Aorta (tissue), 5 donors: ENCODE measurements around the gene CEACAM6. TPM values are rescaled to one million over a fixed set of nuclear protein-coding genes. Genes with fewer than 3 reads are reported as not detected.
"Not testable (repeated sequence)": the region's sequence is repeated elsewhere in the genome, so short reads cannot be mapped to it uniquely, and the experiment has no call there.

Experiments
- ATAC-seq: fragments of 200-7000 bp; cut with Tn5 transposase; one replicate; pipeline ENCODE4 v1.9.1; 2022; ENCODE audit warnings: moderate library complexity; ENCODE audit not compliant: low FRiP score
- DNase-seq, 2 donors: peaks; one replicate each; pipeline ENCODE4 v3.0.0-alpha.2; 2020
- H3K27ac ChIP-seq, 2 donors: one replicate each; pipeline ENCODE4 v1.5.1; 2013; ENCODE audit warnings: low read length in 2 of 2, mild to moderate bottlenecking in 2 of 2, moderate library complexity in 2 of 2, control low read depth in 1 of 2, inconsistent platforms in 1 of 2, low read depth in 1 of 2
- H3K27me3 ChIP-seq, 2 donors: one replicate each; pipeline ENCODE4 v1.6.1; 2013; ENCODE audit warnings: control low read depth in 1 of 2, low read length in 1 of 2, mild to moderate bottlenecking in 1 of 2, moderate library complexity in 1 of 2; ENCODE audit not compliant: insufficient read depth in 2 of 2, control insufficient read depth in 1 of 2
- H3K36me3 ChIP-seq, 2 donors: one replicate each; pipeline ENCODE4 v1.6.1; 2013; ENCODE audit warnings: control low read depth in 1 of 2, low read length in 1 of 2, mild to moderate bottlenecking in 1 of 2; ENCODE audit not compliant: insufficient read depth in 2 of 2, control insufficient read depth in 1 of 2
- H3K4me1 ChIP-seq, 2 donors: one replicate each; pipeline ENCODE4 v1.6.1; 2013; ENCODE audit warnings: low read length in 2 of 2, control low read depth in 1 of 2, mild to moderate bottlenecking in 1 of 2, moderate library complexity in 1 of 2; ENCODE audit not compliant: insufficient read depth in 2 of 2, control insufficient read depth in 1 of 2
- H3K4me3 ChIP-seq, 2 donors: one replicate each; pipeline ENCODE4 v1.5.1; 2013; ENCODE audit warnings: low read length in 2 of 2, control low read depth in 1 of 2, mild to moderate bottlenecking in 1 of 2
- H3K9me3 ChIP-seq: one replicate; pipeline ENCODE4 v1.6.1; 2013; ENCODE audit warnings: mild to moderate bottlenecking, low read length; ENCODE audit not compliant: control insufficient read depth
- WGBS, 2 donors: extraction: QIAGEN DNeasy Blood & Tissue Kit; methylation state at CpG; one replicate each; pipeline ENCODE4 v1.1.7; 2013; 5-methylcytosine and 5-hydroxymethylcytosine counted together
- intact Hi-C, 2 donors: fragments of 100-400 bp; cut with DNase I; formaldehyde crosslinking; loops; one replicate each; pipeline versions ENCODE4 v1.14.2 to v1.15.0; 2022
- long read RNA-seq, 2 donors: library from polyadenylated mRNA; unstranded; transcript quantifications; one replicate each; pipeline ENCODE4 v2.0.0, GENCODE V29; 2020 to 2021
- polyA plus RNA-seq, 2 donors: library from polyadenylated mRNA; stranded (reverse); fragments of 200-250 nt; gene quantifications; one replicate each; pipeline ENCODE4 v1.2.3, GENCODE V29; 2013
- total RNA-seq, 2 donors: library from RNA; stranded (reverse); fragmentation: NEBNext Ultra II Directional; extraction: Animal tissue kit (Norgen Biotek cat#: 25700); gene quantifications; one replicate each; pipeline ENCODE4 v1.2.1, GENCODE V29; 2021
- donor health status: healthy with polysubstance abuse.
- donor health status: Bipolar disorder and iron deficiency.
- donor health status: DM: no; HTN: no; CAD: no.
- donor health status: DM: no; HTN: no; CAD: no.
- donor health status: DM: yes; HTN: yes; CAD: no.

CEACAM6 gene
- total RNA-seq (under 1 TPM in 1 of 2 donors, not detected in 1; 0.33 TPM), polyA plus RNA-seq (1 to 10 TPM in 1 of 2 donors, under 1 TPM in 1; 0.33 to 6.5 TPM)
- long read RNA-seq, donor 1, result 0 reads
- long read RNA-seq, donor 2, result 0 reads

DNA sequence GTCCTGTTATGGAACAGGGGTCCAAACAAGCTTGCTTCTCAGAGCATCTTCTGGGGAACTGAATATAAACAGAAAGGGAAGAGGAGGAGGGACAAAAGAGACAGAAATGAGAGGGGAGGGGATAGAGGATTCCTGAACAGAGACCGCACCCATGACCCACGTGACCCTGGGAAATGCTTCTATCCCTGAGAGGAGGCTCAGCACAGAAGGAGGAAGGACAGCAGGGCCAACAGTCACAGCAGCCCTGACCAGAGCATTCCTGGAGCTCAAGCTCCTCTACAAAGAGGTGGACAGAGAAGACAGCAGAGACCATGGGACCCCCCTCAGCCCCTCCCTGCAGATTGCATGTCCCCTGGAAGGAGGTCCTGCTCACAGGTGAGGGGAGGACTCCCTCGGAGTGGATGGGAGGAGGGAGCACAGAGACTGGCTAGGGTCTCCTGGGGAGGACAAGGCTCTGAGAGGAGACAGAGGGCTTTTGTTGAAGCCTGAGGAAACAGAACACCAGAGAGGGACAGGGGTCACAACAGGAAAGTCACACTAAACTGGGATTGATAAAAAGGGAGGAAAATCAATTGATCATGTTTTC is at the start of gene CEACAM6:
Gene CEACAM6, plus strand, starts transcription at position 203 of the 586 bp plus-strand sequence. Its CDS starts 109 bp downstream, at position 312.
- intact Hi-C loops, result no loop called here
- Histone ChIP-seq H3K27ac (no peak within 1 kb of the TSS), H3K36me3 (no peaks in the 10 kb centered on the region), H3K4me1 (no peaks in the 10 kb centered on the region), H3K27me3 (no peaks in the 10 kb centered on the region), H3K9me3 (no peaks in the 10 kb centered on the region), H3K4me3 (no peak within 1 kb of the TSS)
- WGBS, 2 donors, result 38 to 40% methylated on average over 3 of the region's 3 CpGs
- DNase-seq, result peak in 1 of 2 donors; percentile 47
- ATAC-seq, result no peak

DNA sequence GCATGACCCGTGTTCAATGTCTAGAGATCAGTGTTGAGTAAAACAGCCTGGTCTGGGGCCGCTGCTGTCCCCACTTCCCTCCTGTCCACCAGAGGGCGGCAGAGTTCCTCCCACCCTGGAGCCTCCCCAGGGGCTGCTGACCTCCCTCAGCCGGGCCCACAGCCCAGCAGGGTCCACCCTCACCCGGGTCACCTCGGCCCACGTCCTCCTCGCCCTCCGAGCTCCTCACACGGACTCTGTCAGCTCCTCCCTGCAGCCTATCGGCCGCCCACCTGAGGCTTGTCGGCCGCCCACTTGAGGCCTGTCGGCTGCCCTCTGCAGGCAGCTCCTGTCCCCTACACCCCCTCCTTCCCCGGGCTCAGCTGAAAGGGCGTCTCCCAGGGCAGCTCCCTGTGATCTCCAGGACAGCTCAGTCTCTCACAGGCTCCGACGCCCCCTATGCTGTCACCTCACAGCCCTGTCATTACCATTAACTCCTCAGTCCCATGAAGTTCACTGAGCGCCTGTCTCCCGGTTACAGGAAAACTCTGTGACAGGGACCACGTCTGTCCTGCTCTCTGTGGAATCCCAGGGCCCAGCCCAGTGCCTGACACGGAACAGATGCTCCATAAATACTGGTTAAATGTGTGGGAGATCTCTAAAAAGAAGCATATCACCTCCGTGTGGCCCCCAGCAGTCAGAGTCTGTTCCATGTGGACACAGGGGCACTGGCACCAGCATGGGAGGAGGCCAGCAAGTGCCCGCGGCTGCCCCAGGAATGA is 48.4 kb upstream of the CEACAM6 start:
- Histone ChIP-seq H3K27me3 (no peaks in the 10 kb centered on the region), H3K27ac (no peak overlapping the region), H3K36me3 (no peaks in the 10 kb centered on the region), H3K4me1 (no peaks in the 10 kb centered on the region), H3K4me3 (no peak overlapping the region), H3K9me3 (no peaks in the 10 kb centered on the region)
- 13 to 17% methylated on average over 26 of the region's 26 CpGs for WGBS, 2 donors
- DNase-seq (peak; percentile 64 to 78), ATAC-seq (no peak)
- intact Hi-C loops, result no loop called here

DNA sequence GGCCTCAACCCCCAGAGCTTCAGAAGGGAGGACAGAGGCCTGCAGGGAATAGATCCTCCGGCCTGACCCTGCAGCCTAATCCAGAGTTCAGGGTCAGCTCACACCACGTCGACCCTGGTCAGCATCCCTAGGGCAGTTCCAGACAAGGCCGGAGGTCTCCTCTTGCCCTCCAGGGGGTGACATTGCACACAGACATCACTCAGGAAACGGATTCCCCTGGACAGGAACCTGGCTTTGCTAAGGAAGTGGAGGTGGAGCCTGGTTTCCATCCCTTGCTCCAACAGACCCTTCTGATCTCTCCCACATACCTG is 47.9 kb upstream of the CEACAM6 start:
- DNase-seq (no peak), ATAC-seq (no peak)
- H3K9me3 ChIP-seq, result no peaks in the 10 kb centered on the region
- H3K4me3 ChIP-seq, result no peak overlapping the region
- H3K4me1 ChIP-seq, result no peaks in the 10 kb centered on the region
- intact Hi-C loops, result no loop called here
- WGBS, 2 donors, result 43 to 59% methylated on average over 5 of the region's 5 CpGs
- no peaks in the 10 kb centered on the region for H3K36me3 ChIP-seq
- no peak overlapping the region for H3K27ac ChIP-seq
- no peaks in the 10 kb centered on the region for H3K27me3 ChIP-seq

DNA sequence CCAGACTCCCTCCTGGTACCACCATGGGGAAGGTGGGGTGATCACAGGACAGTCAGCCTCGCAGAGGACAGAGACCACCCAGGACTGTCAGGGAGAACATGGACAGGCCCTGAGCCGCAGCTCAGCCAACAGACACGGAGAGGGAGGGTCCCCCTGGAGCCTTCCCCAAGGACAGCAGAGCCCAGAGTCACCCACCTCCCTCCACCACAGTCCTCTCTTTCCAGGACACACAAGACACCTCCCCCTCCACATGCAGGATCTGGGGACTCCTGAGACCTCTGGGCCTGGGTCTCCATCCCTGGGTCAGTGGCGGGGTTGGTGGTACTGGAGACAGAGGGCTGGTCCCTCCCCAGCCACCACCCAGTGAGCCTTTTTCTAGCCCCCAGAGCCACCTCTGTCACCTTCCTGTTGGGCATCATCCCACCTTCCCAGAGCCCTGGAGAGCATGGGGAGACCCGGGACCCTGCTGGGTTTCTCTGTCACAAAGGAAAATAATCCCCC is 47.4 kb upstream of the CEACAM6 start:
- WGBS, 2 donors, result 69 to 75% methylated on average over 5 of the region's 5 CpGs
- no peaks in the 10 kb centered on the region for H3K36me3 ChIP-seq
- DNase-seq, result peak in 1 of 2 donors; percentile 59

DNA sequence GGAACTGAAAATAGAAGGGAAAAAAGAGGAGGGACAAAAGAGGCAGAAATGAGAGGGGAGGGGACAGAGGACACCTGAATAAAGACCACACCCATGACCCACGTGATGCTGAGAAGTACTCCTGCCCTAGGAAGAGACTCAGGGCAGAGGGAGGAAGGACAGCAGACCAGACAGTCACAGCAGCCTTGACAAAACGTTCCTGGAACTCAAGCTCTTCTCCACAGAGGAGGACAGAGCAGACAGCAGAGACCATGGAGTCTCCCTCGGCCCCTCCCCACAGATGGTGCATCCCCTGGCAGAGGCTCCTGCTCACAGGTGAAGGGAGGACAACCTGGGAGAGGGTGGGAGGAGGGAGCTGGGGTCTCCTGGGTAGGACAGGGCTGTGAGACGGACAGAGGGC is 46.8 kb upstream of the CEACAM6 start, which contains the start of gene CEACAM5:
Gene CEACAM5, plus strand, starts transcription at position 146 of the 400 bp plus-strand sequence. Its CDS starts 106 bp downstream, at position 252.
- ATAC-seq (no peak), DNase-seq (peak in 1 of 2 donors; percentile 33)
- no peaks in the 10 kb centered on the region for H3K36me3 ChIP-seq
- H3K4me3 ChIP-seq, result no peak within 1 kb of the TSS
- H3K27ac ChIP-seq, result no peak within 1 kb of the TSS
- H3K4me1 ChIP-seq, result no peaks in the 10 kb centered on the region
- no peaks in the 10 kb centered on the region for H3K27me3 ChIP-seq
- intact Hi-C loops, result no loop called here
- 36 to 41% methylated on average over 4 of the region's 4 CpGs for WGBS, 2 donors
- no peaks in the 10 kb centered on the region for H3K9me3 ChIP-seq

More for the DNA sequence above, 47.4 kb upstream of the CEACAM6 start:
- no peak overlapping the region for H3K27ac ChIP-seq
- H3K9me3 ChIP-seq, result no peaks in the 10 kb centered on the region
- H3K27me3 ChIP-seq, result no peaks in the 10 kb centered on the region
- H3K4me1 ChIP-seq, result no peaks in the 10 kb centered on the region
- ATAC-seq, result no peak
- intact Hi-C loops, result no loop called here
- no peak overlapping the region for H3K4me3 ChIP-seq

DNA sequence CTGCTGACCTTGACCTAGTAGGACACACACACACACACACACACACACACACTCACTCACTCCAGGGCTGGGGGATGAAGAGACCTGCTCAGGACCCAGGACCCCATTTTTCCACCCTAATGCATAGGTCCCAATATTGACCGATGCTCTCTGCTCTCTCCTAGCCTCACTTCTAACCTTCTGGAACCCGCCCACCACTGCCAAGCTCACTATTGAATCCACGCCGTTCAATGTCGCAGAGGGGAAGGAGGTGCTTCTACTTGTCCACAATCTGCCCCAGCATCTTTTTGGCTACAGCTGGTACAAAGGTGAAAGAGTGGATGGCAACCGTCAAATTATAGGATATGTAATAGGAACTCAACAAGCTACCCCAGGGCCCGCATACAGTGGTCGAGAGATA is 45.8 kb upstream of the CEACAM6 start:
- intact Hi-C loops, H3K27me3 ChIP-seq, DNase-seq, H3K4me1 ChIP-seq, ATAC-seq, H3K9me3 ChIP-seq, H3K36me3 ChIP-seq, H3K27ac ChIP-seq, H3K4me3 ChIP-seq: not testable (repeated sequence)
- 79 to 84% methylated on average over 8 of the region's 8 CpGs for WGBS, 2 donors

DNA sequence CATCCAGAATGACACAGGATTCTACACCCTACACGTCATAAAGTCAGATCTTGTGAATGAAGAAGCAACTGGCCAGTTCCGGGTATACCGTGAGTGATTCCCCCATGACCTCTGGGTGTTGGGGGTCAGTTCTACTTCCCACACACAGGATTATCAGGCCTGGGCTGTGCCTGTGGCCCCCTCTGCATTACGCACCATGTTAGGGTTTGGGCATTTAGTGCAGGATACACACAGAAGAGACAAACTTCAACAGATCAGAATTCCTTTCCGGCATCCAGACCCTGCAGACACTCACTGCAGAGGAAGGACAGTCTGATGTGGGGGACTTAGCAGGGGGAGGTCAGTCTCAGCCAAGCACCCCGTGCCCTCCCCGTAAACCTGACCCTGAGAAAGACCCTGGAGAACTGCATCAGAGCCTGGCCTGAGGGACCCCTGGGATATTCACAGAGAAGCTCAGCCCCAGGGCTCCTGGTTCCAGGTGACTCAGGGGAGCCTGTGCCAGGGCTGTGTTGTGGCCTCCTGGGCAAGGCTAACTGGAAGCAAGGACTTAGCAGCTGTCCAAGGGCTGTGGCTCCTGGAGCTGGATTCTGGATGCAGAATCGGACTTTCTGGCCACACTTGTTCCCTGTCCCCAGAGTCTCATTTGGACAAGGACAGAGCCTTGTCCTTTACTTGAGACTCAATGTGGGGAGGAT is 45.2 kb upstream of the CEACAM6 start:
- no peak overlapping the region for H3K4me3 ChIP-seq
- H3K27ac ChIP-seq, result no peak overlapping the region
- H3K9me3 ChIP-seq, result no peaks in the 10 kb centered on the region
- no peak for ATAC-seq
- WGBS, 2 donors, result 80 to 83% methylated on average over 8 of the region's 8 CpGs
- H3K4me1 ChIP-seq, result no peaks in the 10 kb centered on the region
- H3K36me3 ChIP-seq, result no peaks in the 10 kb centered on the region
- no peak for DNase-seq
- intact Hi-C loops, result no loop called here
- H3K27me3 ChIP-seq, result no peaks in the 10 kb centered on the region

- WGBS, 2 donors, result 74 to 77% methylated on average over 13 of the region's 13 CpGs
Measured at GRCh38 chr19:41711376-41712261, 43.7 kb upstream of the CEACAM6 start.

More at GRCh38 chr19:41711376-41712261, 43.7 kb upstream of the CEACAM6 start:
- Histone ChIP-seq H3K4me3 (no peak overlapping the region), H3K9me3 (no peaks in the 10 kb centered on the region), H3K27ac (no peak overlapping the region), H3K36me3 (no peaks in the 10 kb centered on the region), H3K4me1 (no peaks in the 10 kb centered on the region), H3K27me3 (no peaks in the 10 kb centered on the region)
- intact Hi-C loops, result no loop called here
- ATAC-seq, result no peak
- DNase-seq, result no peak
